ENCODE measurements around the gene OR2M3.

The OR2M3 gene

GRCh38 chr1:248239478-248239877, 42.4 kb downstream of the OR2M3 start:
- TF ChIP-seq GATA3 (IDR thresholded peaks at IDR 0.05; ENCODE audit: low read depth, low read length) = no peak
- no peak for TF ChIP-seq GATA2 (IDR thresholded peaks at IDR 0.05; ENCODE audit: low read depth, low read length)

DNA sequence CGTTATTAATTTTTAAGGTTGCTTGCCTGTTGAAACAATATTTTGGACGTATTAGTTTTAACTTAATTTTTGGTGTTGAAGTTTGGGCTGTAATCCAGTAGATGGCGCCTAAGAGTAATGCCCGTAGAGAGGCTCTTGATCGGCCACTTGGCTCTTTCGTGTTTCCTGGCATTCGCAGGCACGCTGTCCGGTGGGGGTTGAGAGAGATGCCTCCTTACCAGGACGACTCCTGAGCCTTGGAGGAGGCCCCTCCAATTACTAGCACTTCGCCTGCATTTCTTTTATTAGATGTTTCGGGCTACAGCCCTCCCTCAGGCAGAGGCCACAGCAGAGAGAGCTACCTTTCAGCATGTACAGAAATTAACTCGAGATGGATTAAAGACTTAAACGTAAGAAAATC, 46.1 kb downstream of the OR2M3 start:
- TF ChIP-seq GATA3 (IDR thresholded peaks at IDR 0.05; ENCODE audit: low read depth, low read length) = no peak
- no peak for TF ChIP-seq GATA2 (IDR thresholded peaks at IDR 0.05; ENCODE audit: low read depth, low read length)
